AML-193 (cell line): Measurements from ENCODE around the gene SIRT6.
A peak's percentile ranks its signal among the peaks of the same experiment; 100 is the strongest.
"Not testable (repeated sequence)": the region's sequence is repeated elsewhere in the genome, so short reads cannot be mapped to it uniquely, and the experiment has no call there.

Experiments
- DNase-seq, 2 experiments: peaks; one replicate each; lab custom pipeline; 2025; lab: John Stamatoyannopoulos, UW

The SIRT6 gene

GRCh38 chr19:4199699-4200293 is 17.4 kb upstream of the SIRT6 start:
- DNase-seq = no peak

DNA sequence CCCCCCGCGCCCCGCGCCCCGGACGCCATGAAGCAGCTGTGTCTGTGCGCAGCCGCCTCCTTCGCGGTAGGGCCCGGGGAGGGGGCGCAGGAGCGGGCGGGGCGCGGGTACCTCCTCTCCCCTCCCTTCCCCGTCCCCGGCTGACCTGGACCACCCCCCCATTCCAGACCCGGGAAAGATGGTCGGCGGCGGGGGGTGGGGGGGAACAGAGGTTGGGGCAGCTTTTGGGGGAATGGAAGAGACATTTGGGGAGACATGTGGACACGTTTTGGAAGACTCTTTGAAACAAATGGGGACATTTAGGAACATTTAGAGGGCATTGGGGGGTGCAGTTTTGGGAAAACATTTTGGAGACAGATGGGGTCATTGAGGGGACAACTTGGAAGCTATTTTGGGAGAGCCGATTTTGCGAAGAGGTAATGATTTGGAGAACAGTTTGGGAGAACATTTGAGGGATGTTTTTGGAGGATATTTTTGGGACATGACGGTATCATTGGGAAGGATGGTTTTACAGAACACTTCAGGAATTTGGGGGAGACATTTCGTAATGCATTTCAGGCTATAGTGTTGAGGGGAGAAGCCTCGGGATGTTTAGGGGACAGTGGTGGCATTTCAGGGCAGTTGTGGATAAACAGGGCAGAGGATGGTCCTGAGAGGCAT is 16.2 kb upstream of the SIRT6 start:
- no peak for DNase-seq

- no peak for DNase-seq
These were observed 15.5 kb upstream of the SIRT6 start for GRCh38 chr19:4197625-4198466.

DNA sequence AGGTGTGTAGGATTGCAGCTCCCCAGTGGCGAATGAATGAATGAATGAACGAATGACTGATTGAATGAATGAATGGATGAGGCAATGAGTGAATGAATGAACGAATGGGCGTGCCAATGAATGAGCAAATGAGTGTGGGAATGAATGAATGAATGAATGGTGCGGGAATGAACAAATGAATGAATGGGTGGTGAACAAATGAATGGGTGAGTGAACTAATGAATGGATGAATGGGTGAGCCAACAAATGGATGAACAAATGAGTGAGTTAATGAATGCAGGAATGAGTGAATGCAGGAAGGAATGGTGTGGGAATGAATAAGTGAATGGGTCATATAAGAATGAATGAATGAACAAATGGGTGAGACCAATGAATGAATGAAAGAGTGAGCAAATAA is 14.9 kb upstream of the SIRT6 start:
- no peak for DNase-seq

DNA sequence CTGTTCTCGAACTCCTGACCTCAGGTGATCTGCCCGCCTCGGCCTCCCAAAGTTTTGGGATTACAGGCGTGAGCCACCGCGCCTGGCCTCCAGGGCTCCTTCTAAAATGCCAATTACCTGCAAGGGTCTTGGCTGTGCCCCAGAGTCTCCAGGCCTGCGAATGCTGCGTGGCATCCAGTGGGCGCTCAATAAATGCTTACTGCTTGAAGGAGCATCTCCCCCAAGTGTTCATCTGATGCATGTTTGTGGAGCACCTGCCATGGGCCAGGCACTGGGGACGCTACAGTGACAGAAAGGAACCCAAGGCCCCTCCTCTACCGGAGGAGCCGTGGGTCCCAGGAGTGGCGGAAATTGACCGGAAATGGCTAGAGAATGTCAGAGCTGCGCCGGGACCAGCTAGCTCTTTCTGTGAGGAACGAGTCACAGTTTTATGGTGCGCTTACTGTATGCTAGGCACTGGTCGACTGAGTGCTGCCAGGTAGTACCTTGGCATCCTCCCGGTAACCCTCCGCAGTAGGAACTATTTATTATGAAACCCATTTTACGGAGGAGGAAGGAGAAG is 14.3 kb upstream of the SIRT6 start:
- no peak for DNase-seq

DNA sequence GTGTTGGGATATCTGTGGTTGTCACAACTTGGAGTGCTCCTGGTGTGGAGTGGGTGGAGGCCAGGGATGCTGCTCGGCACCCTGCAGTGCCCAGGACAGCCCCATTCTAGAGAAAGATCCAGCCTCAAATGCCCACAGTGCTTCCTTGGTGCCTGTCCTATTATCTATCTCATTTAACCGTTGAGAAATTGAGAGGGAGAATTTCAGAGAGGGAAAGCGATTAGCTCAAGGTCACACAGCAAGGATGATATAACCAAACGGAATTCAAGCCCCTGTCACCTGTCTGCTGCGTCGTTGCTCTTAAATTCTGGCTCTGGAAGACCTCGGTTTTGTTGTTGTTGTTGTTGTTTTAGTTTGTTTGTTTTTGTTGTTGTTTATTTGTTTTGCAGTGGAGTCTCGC is 13.6 kb upstream of the SIRT6 start:
- DNase-seq = no peak

- no peak for DNase-seq
These were observed 12.0 kb upstream of the SIRT6 start for GRCh38 chr19:4194353-4194752.

- DNase-seq = not testable (repeated sequence)
These were observed 10.2 kb upstream of the SIRT6 start for GRCh38 chr19:4192537-4192936.

DNA sequence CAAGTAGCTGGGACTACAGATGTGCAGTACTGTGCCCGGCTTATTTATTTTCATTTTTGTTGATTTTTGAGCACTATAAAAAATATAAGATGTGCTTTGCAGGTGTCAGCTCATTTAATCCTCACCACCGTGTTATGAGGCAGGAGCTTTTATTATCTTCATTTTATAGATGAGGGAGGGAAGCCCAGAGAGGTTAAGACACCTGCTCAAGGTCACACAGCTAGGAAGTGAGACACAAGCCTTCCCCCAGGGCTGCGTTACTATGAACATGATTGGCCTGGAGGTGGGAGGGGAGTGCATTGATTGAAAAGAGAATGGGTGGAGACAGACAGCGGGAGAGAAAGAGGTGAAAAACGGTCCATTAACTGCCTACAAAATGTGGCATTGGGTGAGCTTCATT is 7.3 kb upstream of the SIRT6 start:
- DNase-seq = no peak

DNA sequence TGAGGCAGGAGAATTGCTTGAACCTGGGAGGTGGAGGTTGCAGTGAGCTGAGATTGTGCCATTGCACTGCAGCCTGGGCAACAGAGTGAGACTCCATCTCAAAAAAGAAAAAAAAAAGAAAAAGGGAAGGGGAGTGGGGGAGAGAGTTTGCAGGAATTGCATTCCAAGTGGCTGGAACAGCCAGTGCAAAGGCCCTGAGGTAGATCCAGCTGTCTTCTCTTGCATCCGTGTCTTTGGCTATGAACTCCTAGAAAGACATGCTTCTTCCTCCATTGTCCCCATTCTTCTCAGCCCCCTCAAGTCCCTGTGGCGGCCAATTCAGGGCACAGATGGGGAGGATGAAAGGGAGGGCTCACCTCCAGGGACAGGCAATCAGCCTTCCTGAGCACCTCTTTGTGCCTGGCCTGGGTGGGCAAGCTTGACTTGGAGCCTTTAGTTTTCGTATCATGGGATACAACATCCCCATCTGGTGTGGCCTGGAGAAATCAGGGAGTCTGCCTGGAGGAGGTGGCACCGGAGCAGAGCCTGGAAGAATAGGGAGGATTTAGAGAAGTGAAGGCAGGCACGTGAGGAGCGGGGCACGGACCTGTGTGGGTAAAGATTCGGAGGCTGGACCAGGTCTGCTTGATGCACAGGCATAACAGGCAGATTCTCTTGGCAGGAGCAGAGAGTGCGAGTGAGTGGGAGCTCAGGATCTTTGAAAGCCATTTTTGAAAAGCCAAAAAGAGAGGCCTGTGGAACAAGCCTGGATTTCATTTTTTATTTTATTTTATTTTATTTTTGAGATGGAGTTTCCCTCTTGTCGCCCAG is 5.2 kb upstream of the SIRT6 start:
- no peak for DNase-seq

DNA sequence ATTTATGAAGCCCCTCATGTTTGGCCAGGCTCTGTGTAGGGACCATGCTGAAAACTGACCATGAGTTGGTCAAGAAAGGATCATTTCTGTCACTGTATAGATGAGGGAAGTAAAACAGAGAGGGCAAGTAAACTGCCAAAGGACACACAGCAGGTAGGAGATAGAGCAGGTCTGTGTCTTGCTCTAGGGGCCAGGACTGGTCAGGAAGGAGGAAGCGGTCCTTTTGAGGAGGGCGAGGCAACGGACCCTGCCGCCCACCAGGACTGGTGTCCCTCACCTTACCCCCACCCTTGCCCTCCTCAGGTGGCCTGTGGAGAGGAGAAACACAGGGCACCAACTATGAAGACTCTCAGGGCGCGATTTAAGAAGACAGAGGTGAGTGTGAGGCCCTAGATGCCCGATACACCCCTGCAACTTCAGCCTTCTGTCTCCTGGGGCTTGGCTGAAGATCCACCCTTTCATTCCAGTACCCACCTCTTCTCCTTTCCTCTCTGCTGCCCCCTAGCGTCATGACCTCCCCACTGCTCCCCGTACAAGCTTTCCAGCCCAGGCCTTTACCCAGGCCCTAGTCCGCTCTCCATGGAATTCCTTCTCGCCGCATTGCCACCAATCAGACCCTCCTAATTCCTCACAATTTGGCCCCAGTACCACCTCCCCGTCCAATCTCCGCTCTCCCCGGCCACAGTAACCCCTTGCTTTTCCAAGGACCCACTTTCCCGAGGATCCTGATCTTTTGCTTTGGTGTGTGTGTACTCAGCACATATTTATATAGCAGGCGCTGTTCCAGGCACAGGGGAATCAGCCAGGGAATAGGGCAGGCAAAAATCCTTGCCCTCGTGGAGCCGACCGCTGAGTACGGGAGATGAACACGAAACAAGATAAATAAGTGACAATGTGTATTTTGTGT is 4.0 kb upstream of the SIRT6 start:
- DNase-seq = peak; percentile 52 to 61

- DNase-seq = no peak
These were observed 3.2 kb upstream of the SIRT6 start for GRCh38 chr19:4185413-4186086.

GRCh38 chr19:4184718-4185352 is 2.5 kb upstream of the SIRT6 start:
- DNase-seq = no peak

- DNase-seq = no peak
These were observed 1.8 kb upstream of the SIRT6 start for GRCh38 chr19:4183967-4184717.

GRCh38 chr19:4181053-4181508 is 1.3 kb downstream of the SIRT6 start:
- no peak for DNase-seq

DNA sequence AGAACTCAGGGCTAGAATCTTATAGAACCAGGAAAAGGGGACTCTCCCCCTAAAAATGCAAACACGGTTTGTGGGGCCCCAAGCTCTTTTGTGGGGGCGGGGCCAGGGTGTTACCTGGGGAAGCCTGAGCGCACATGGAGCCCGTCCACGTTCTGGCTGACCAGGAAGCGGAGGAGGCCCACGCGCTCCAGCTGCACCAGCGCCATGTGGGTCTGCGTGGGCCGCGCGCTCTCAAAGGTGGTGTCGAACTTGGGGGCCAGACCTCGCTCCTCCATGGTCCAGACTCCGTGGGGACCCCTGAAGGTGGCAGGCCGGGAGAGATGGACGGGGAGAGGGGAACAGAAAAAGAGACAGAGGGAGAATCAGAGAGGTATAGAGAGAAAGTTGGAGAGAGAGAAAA is 3.4 kb downstream of the SIRT6 start:
- no peak for DNase-seq

DNA sequence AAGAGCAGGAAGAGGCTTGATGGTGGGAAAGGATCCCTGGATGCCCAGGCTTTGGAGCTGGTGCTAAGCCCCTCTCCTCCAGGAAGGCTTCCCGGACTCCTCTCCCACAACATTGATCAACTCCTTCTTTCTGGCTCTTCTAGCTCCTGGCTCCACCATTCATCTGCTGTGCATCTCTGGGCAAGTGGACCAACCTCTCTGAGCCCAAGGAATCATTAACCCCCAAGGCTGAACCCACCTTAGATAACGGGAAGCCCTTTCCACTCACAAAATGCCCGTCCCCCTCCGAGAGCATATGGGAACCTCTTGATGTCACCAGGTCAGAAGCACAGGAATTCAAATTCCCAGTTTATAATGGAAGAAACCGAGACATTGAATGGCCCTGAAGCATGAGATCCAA is 5.2 kb downstream of the SIRT6 start:
- DNase-seq = no peak

GRCh38 chr19:4175669-4175931 is 6.8 kb downstream of the SIRT6 start:
- DNase-seq = no peak

DNA sequence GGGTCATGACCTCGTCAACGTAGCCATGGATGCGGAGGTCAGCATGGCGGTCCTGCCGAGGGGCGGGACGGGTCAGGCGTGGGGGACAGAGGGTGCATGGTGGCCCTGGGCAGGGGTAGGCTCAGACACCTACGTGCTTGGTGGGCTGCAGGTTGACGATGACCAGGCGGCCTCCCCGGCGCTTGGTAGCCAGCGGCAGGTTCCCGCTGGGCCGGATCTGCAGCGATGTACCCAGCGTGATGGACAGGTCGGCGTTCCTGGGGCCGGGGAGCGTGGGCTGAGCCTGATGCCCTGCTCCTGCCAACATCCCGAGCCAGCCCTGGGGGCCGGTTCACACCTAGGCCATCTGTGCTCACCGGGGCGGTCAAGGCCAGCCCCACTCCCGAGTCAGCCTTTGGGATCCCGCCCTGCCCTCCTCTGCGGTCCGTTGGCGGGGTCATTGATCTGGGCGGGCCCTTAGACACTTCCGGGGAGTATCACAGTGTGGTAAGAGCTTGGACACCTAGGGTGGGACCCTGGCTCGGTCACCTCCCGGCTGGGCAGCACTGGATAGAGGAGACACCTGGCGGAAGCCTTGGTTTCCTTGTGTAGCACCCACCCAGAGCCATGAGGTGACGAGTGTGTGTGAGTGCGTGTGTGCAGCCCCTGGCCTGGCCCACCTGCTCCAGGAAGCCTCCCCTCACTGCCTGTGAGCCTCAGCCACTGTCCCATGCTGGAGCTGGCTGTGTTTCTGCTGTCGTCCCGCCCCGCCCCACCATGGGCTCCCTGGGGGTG is 7.3 kb downstream of the SIRT6 start:
- DNase-seq = no peak
